ENCODE results near the gene ZNF410.

DNA sequence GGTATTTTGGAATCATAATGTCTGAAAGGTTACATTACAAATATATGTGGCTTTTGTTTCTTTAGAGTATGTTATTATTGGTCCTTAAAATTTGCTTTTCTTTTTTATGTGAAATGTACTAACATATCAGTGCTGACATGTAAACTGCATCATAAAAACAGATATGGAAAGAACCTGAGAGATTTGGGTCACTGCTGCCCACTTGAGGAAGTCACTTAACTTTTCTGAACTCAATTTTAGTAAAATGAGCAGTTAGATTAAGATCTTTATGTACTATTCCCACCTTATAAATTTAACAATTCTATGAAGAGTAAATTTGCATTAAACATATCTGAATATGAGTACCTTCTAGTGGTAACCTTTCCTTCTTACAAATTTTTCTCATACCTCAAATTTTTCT, 27.5 kb upstream of the ZNF410 start:
- TF ChIP-seq POLR2A (IDR thresholded peaks at IDR 0.05; ENCODE audit: low read length) (no peak), GATA1 (IDR thresholded peaks at IDR 0.05; ENCODE audit: low read depth, low read length) (no peak)

Data from erythroblast (primary cell).